ENCODE results near the gene ANKS4B.

- TF ChIP-seq FOS (IDR thresholded peaks at IDR 0.05; ENCODE audit: borderline replicate concordance, insufficient read depth, low read length) (no peak), POLR2A (IDR thresholded peaks at IDR 0.05; ENCODE audit: low read depth, low read length) (no peak)
Measured at GRCh38 chr16:21267298-21267697, 33.8 kb downstream of the ANKS4B start.

All from endothelial cell of umbilical vein (primary cell).